ENCODE results near the gene DLST.

DNA sequence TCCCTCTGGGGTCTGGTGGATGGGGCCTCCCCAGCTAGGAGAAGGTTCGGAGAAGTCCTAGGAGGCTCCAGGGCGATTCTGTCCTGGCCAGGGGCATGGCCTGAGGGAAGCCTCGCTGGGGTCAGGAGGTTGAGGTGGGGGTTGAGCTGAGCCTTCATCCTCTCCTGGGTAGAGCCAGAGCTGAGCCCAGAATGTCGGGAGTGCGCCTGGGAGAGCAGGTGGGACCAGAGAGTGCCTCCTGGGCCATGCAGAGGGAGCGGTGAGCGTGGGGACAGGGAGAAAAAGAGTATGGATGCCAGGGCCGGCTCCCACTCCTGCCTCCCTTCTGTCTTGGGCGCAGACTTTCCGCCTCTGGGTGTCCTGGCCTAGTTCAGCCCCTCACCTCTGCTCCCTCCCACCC lies 28.2 kb downstream of the DLST start:
- TF ChIP-seq, protein P1, sequence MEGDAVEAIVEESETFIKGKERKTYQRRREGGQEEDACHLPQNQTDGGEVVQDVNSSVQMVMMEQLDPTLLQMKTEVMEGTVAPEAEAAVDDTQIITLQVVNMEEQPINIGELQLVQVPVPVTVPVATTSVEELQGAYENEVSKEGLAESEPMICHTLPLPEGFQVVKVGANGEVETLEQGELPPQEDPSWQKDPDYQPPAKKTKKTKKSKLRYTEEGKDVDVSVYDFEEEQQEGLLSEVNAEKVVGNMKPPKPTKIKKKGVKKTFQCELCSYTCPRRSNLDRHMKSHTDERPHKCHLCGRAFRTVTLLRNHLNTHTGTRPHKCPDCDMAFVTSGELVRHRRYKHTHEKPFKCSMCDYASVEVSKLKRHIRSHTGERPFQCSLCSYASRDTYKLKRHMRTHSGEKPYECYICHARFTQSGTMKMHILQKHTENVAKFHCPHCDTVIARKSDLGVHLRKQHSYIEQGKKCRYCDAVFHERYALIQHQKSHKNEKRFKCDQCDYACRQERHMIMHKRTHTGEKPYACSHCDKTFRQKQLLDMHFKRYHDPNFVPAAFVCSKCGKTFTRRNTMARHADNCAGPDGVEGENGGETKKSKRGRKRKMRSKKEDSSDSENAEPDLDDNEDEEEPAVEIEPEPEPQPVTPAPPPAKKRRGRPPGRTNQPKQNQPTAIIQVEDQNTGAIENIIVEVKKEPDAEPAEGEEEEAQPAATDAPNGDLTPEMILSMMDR (IDR thresholded peaks at IDR 0.05; ENCODE audit: poor library complexity) = no peak
- TF ChIP-seq EZH2 (IDR thresholded peaks at IDR 0.05; ENCODE audit: borderline replicate concordance) = no peak

Data from hepatocyte (in vitro differentiated cells).